HG03039 (cell line): ENCODE data around the gene KAT7.

Experiments
- ATAC-seq: cut with Tn5 transposase; IDR thresholded peaks from one replicate; pipeline ENCODE4 v1.9.1; 2021; ENCODE audit warnings: mild to moderate bottlenecking, moderate library complexity; ENCODE audit not compliant: unreplicated experiment

Gene KAT7

GRCh38 chr17:49836111-49837030, 47.9 kb downstream of the KAT7 start:
- ATAC-seq = no peak

- ATAC-seq = no peak
These were observed 51.0 kb downstream of the KAT7 start for GRCh38 chr17:49839455-49839854.

- ATAC-seq = no peak
These were observed 53.1 kb downstream of the KAT7 start for GRCh38 chr17:49841548-49841947.

- ATAC-seq = no peak
These were observed 53.9 kb downstream of the KAT7 start for GRCh38 chr17:49842371-49842770.

- no peak for ATAC-seq
These were observed 54.4 kb downstream of the KAT7 start for GRCh38 chr17:49842846-49843245.

GRCh38 chr17:49843774-49844350, 55.4 kb downstream of the KAT7 start:
- ATAC-seq = no peak

GRCh38 chr17:49845321-49845720, 56.8 kb downstream of the KAT7 start:
- ATAC-seq = no peak

- ATAC-seq = no peak
These were observed 58.6 kb downstream of the KAT7 start for GRCh38 chr17:49846938-49847712.

GRCh38 chr17:49848019-49848473, 59.6 kb downstream of the KAT7 start, which contains the start of gene TAC4:
Gene TAC4 (minus strand): TSS chr17:49848069. CDS start chr17:49848017, 52 bp downstream.
- no peak for ATAC-seq

GRCh38 chr17:49848739-49849138, 60.3 kb downstream of the KAT7 start:
- no peak for ATAC-seq

GRCh38 chr17:49850218-49850610, 61.7 kb downstream of the KAT7 start:
- ATAC-seq = no peak

GRCh38 chr17:49850772-49851386, 62.4 kb downstream of the KAT7 start:
- no peak for ATAC-seq

- ATAC-seq = no peak
These were observed 63.2 kb downstream of the KAT7 start for GRCh38 chr17:49851387-49852291.

- no peak for ATAC-seq
These were observed 65.1 kb downstream of the KAT7 start for GRCh38 chr17:49853470-49854015.

- ATAC-seq = no peak
These were observed 65.6 kb downstream of the KAT7 start for GRCh38 chr17:49854126-49854525.

GRCh38 chr17:49858796-49859195, 70.3 kb downstream of the KAT7 start:
- no peak for ATAC-seq

- no peak for ATAC-seq
These were observed 71.8 kb downstream of the KAT7 start for GRCh38 chr17:49859991-49860953.

GRCh38 chr17:49861150-49861884, 72.8 kb downstream of the KAT7 start:
- ATAC-seq = no peak
